Measurements from ENCODE around the gene MTHFD1L.
"Not testable (repeated sequence)": the region's sequence is repeated elsewhere in the genome, so short reads cannot be mapped to it uniquely, and the experiment has no call there.

The MTHFD1L gene

GRCh38 chr6:151071295-151071694 is 205.8 kb downstream of the MTHFD1L start:
- no peak for DNase-seq

DNA sequence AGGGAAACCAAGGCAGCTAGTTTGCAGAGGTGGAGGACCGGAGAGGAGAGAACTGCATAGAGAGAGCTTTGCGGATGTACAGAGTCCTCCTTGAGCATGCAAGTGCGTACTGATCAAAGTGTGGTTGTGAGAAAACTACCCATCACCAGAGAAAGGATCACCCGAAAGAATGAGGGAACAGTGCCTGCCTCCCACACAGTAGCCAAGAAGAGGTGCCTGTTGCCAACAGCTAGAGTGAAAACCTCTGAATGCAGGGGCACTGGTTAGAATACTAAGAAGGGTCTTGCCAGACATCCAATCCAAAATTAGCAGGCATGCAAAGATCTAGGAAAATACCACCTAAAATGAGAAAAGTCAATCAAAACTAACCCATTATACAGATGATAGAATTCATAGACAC is 207.6 kb downstream of the MTHFD1L start:
- no peak for DNase-seq

DNA sequence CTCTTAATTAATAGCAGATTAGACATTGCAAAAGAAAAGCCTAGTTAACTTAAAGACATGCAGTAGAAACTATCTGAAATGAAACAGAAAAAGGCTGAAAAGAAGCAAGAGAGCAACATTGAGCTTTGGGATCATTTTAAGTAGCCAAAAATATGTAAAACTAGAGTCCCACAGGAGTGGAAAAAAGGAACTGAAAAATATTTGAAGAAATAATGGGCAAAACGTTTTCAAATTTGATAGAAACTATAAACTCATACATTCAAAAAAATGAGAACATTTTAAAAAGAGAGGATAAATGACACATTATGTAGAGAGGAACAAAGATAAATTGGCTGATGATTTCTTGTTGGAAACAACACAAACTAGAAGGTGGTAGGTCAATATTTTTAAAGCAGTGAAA is 208.2 kb downstream of the MTHFD1L start:
- DNase-seq, result no peak

- no peak for DNase-seq
Measured at GRCh38 chr6:151075005-151075404, 209.5 kb downstream of the MTHFD1L start.

- DNase-seq, result no peak
Measured at GRCh38 chr6:151075527-151075926, 210.0 kb downstream of the MTHFD1L start.

DNA sequence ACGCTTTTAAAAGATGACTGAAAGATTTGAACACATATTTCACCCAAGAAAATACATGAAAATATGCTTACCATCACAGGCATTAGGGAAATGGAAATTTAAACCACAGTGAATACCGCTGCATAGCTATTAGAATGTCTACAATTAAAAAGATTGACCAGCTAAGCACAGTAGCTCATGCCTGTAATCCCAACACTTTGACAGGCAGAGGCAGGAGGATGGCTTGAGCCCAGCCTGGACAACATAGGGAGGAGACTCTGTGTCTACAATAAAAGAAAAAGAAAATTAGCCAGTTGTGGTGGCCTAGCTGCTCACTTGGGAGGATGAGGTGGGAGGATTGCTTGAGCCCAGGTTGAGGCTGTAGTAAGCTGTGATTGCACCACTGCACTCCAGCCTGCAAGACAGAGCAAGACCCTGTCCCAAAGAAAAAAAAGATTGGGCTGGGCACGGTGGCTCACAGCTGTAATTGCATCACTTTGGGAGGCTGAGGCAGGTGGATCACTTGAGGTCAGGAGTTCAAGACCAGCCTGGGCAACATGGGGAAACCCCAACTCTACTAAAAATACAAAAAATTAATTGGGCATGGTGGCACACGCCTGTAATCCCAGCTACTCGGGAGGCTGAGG is 210.5 kb downstream of the MTHFD1L start:
- no peak for DNase-seq

DNA sequence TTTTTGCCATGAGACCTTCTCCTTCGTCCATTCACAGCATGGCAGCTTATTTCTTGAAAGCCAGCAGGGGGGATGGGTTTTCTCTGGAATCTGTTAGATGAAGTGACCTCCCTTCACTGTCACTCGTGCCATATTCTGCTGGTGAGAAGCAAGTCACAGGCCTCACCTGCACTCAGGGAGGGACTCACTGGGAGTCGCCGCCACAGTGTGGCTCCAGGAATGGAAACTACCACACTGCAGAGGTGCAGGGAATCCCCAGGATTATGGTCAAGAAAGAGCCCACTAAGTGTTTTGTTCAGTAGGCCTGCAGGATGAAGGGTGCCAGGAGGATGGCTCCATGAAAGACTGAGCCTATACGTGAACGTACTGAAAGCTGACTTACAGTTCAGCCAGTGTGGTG is 213.2 kb downstream of the MTHFD1L start:
- DNase-seq, result no peak

DNA sequence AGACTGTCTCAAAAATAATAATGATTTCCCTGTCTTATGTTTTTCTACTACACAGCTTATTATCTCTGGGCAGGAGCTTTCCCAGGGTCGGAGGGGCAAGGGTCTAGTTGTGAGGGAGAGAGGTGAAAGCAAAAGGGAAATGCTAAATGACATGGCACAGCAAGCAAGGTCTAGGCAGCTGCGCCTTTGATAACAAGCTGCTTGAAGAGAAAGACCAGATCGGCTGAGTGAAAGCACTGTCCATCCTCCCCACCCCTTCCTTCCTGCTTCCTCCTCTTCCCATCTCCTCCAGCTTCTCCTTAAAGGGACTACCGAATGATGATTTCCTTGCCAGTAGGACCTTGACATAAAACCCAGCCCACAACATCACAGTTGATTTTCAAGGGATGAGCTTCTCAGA is 216.2 kb downstream of the MTHFD1L start:
- no peak for DNase-seq

- DNase-seq, result no peak
Measured at GRCh38 chr6:151082079-151082478, 216.6 kb downstream of the MTHFD1L start.

DNA sequence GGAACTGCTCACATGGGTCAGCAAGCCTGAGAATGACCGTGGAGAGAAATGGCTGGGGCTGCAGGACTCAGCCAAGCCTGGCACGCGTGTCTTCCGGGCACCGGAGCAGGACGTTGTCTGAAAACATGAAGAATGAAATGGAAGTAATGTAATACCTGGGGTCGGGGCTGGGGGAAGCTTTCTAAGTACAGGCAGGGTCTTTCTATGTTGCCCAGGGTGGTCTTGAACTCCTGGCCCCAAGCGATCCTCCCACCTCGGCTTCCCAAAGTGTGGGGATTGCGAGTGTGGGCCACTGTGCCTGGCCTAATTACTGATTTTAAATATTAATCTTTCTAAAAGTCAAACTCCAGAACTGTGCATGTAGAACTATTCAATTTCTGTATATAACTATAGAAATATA is 218.8 kb downstream of the MTHFD1L start:
- no peak for DNase-seq

GRCh38 chr6:151087055-151087454 is 221.6 kb downstream of the MTHFD1L start:
- not testable (repeated sequence) for DNase-seq

- no peak for DNase-seq
Measured at GRCh38 chr6:151087861-151088598, 222.5 kb downstream of the MTHFD1L start.

DNA sequence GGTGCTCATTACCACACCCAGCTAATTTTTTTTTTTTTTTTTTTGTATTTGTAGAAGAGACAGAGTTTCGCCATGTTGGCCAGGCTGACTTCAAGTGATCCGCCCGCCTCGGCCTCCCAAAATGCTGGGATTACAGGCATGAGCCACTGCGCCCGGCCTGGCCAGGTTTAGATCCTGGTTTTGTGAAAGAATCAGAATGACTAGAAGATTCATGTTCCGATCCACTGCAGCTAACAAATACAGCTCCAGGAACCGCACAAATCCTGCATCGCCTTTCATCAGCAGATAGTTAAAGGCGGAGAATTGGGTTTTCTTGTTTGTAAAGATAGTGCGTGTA is 223.1 kb downstream of the MTHFD1L start:
- DNase-seq, result no peak

- DNase-seq, result no peak
Measured at GRCh38 chr6:151088963-151089362, 223.5 kb downstream of the MTHFD1L start.

DNA sequence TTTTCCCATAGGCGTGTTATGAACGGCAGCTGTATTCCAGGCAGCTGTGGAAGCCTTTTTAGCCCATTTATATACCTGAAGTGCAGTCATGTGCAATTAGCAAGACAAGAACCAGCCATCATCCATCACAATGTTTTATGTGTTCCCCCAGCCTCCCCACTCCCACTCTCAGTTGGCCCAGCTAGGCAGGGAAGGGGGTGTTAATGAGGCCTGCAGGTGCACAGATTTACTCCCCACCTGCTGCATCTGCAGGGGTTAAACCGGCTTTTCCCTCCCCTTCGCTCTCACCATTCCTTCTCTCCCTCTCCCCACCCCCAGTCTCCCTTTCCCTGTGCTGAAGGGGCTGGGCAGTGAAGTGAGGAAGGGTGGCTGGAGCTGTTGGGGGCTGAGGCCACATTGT is 224.5 kb downstream of the MTHFD1L start:
- no peak for DNase-seq

DNA sequence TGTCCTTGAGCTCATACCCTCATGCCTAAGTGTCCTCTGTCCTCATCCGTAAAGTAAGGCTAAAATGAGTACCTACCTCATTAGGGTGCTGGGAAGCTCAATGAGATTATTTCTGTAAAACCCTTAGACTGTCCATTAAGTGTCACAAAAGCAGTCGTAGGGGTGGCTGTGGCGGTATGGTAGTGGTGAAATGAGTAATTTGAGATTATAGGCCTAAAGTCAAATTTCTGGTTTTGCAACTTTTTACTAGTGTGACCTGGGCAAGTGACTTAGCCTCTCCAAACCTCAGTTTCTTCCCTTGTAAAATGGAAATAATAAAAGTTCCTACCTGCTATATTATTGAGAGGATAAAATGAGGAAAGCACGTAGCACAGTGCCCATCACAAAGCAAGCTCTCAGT is 226.1 kb downstream of the MTHFD1L start:
- no peak for DNase-seq

GRCh38 chr6:151092591-151092990 is 227.1 kb downstream of the MTHFD1L start:
- DNase-seq, result no peak

DNA sequence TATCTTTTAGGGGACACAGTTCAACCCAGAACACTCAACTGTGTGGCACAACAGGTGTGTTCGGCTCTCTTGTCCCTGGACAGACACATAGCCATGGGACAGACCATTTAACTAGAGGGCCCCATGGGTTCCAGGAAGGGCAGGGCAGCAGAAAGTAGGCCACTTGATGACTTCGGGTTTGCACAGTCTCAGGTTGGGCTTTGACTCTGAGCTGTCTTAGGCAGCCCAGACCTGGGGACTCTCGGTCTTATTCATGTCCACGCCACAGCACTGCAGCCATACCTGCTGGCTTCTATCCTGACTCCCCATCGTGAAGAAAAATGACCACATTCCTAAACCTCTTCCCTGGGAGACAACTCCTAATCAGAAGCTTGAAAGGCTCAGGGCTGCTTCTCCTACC is 228.2 kb downstream of the MTHFD1L start:
- DNase-seq, result no peak

DNA sequence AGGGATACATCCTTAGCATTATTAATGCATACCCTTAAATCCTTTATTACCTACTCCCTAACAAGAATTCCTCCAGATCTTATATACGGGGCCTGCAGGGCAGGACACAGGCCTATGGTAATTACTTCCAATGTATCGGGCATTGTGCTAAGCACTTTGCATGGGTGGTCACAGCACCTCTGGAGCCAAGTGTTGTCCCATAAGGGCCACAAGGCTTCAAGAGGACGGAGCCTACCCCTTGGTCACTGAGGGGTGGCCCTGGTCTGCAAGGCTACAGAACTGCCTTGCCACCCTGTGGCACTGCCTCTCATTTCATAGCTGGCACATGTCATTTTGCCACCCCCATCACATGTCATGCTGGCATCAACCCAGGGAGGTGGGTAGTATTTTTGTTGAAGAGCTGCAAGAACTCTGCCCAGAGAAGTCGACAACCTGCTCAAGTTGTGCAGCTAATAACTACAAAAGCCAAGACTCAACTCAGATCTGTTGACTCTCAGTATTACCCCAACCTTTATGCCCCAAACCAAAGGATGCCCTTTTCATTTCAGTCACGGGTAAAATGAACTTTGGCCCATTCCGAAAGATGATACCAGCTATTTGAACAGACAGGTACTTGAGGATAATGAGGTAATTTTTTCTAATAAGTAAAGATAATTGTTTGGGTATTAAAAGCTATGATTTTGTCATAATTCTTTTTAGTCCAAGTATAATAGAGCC is 230.2 kb downstream of the MTHFD1L start:
- DNase-seq, result no peak

GRCh38 chr6:151096255-151096612 is 230.7 kb downstream of the MTHFD1L start:
- no peak for DNase-seq

- DNase-seq, result no peak
Measured at GRCh38 chr6:151096691-151097606, 231.4 kb downstream of the MTHFD1L start.

DNA sequence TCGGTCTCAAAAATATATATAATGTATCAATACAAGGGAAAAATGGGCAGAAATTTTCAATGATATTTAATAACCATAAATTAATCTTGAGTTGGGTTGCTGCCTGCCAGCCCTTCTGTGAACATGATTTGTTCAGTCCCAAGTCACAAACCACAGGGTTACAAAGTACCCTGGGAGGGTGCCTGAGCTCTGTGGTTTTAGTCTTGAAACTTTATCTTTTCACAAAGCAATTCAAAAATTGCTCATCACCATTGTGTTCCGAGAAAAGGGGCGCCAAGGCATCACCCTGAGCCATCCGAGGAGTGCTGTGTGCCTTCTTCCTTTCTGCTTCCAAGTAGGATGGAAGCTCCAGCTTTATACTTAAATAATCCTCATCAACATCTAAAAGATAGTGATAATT is 232.7 kb downstream of the MTHFD1L start:
- no peak for DNase-seq

- DNase-seq, result no peak
Measured at GRCh38 chr6:151100326-151100725, 234.8 kb downstream of the MTHFD1L start.
